ENCODE measurements around the gene HBP1.

DNA sequence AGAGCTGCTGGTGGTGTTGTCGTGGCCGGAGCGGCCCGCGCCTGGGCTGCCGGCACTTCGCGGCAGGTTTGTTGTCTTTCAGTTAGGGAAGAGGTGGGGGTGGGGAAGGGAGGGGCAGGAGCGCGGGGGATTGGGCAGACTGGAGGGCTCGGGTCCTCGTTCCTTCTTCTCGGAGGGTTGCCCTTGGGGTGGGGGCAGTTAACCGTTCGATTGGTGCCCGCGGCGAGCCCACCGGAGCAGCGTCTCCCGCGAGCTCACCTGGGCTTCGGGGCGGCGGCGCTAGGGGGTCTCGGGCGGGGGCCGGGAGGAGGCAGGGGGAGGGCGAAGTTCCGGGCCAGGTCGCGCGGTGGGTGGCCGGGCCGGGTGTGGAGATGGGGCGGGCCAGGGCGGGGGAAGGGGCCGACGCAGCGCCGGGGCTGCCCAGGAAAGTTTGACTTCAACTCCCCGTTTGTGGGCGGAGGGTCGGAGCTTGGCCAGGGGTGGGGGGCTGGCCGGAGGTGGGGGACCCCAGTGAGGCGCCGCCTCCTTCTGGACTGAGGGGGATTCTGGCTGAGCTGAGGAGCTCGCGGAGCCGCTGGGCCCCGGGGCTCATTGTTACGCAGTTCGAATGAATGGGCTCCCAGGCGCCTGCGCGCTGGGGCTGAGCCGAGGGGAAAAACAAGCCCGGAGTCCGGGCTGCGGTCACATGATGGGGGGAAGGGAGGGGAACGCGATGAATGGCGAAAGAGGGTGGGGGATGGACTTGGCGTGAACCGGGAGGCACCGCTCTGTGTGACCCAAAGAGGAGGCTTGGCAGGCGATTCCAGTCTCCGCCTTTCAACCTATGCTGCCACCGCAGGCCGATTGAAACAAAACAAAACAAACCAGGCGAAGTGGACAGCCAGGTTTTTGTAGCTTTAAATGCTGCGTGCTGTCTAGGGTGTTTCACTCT is 582 bp downstream of the HBP1 start:
- TF ChIP-seq POLR2A (IDR thresholded peaks at IDR 0.05) = peak; percentile 50 to 72 (median 69)
- TF ChIP-seq, protein P1, sequence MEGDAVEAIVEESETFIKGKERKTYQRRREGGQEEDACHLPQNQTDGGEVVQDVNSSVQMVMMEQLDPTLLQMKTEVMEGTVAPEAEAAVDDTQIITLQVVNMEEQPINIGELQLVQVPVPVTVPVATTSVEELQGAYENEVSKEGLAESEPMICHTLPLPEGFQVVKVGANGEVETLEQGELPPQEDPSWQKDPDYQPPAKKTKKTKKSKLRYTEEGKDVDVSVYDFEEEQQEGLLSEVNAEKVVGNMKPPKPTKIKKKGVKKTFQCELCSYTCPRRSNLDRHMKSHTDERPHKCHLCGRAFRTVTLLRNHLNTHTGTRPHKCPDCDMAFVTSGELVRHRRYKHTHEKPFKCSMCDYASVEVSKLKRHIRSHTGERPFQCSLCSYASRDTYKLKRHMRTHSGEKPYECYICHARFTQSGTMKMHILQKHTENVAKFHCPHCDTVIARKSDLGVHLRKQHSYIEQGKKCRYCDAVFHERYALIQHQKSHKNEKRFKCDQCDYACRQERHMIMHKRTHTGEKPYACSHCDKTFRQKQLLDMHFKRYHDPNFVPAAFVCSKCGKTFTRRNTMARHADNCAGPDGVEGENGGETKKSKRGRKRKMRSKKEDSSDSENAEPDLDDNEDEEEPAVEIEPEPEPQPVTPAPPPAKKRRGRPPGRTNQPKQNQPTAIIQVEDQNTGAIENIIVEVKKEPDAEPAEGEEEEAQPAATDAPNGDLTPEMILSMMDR (IDR thresholded peaks at IDR 0.05) = peak in 4 of 7 experiments; percentile 16 to 45 (median 25)

Measured in body of pancreas (tissue), 4 donors.